Skin of body (tissue), 2 donors: Measurements from ENCODE around the gene NRDE2. TPM values are rescaled to one million over a fixed set of nuclear protein-coding genes. Genes with fewer than 3 reads are reported as not detected.
"Not testable (repeated sequence)": the region's sequence is repeated elsewhere in the genome, so short reads cannot be mapped to it uniquely, and the experiment has no call there.

ENCODE experiments used
- DNase-seq: peaks from one replicate; lab custom pipeline; 2025; lab: John Stamatoyannopoulos, UW
- total RNA-seq: library from RNA; depleted of rRNA; stranded (reverse); fragments of >200 nt; gene quantifications from one replicate; pipeline ENCODE4 v1.2.3, GENCODE V29; 2014

The NRDE2 gene
- total RNA-seq, 1 donor from 2014 or later: 11.0 TPM

DNA sequence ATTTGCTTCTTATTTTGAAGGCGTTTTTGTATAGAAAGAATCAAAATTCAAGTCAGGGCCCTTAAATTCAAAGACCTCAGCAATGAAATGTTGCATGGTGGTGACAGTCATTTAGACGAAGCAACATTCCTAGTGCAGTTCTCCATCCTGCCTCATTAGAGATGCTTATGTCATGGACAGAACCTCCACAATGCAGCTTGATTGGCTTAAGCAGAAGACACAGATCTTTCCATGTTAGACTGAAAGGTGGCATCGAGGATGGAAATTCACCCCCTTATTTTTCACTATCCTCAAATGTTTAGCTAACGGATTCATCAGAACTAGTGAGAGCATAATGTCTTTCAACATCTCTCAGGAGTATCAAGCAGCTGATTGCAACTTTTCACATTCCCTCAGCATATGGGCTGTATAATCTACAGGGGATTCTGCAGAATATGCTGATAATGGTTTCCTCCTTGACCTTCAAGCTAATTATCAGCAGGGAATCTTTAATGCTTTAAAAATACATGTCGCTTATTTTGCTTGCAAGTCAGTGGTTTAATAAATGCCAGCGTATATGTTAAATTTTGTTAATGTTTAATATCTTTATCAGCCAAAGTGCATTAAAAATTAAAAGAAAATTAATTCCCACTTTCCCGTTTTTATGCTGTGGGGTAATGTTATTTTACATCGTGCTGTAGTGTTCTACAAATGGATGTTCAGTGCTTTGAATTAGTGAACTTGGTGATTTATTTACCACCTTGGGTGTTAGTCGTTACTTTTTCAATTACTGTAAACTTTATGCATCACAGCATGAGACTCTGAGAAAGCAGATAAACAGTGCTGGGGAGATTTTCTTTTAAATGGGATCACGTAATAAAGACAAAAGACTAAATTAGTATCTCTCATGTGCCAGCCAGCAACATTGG, 12.8 kb upstream of the NRDE2 start:
- no peak for DNase-seq

DNA sequence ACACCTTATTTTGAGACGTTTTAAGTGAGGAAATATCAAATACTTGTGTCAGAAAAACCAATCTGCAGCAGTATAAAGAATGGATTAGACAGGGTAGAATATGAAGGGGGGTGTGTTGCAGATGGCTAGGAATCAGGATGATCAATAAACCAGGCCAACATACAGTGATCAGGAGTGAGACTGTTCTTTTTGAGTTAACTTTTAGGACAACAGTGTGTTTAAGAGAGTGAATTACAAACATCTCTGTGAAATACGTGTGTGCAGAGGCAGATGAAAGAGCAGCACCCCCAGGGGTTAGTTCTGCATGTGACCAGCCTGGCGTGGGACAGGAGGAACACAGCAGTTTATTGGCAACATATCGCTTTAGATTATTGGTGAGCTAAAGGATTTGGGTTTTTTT, 10.6 kb upstream of the NRDE2 start:
- no peak for DNase-seq

DNA sequence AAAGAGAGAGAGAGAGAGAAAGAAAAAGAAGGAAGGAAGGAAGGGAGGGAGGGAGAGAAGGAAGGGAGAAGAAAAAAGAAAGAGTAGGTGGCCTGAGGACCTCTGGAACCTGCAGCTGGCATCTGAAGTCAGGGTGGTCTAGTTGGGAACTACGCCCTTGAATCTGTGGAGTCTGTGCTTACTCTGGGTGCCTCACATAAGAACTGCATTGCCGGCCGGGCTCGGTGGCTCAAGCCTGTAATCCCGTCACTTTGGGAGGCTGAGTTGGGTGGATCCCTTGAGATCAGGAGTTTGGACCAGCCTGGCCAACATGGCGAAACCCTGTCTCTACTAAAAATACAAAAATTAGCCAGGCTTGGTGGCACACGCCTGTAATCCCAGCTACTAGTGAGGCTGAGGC, 10.0 kb upstream of the NRDE2 start:
- DNase-seq: no peak

DNA sequence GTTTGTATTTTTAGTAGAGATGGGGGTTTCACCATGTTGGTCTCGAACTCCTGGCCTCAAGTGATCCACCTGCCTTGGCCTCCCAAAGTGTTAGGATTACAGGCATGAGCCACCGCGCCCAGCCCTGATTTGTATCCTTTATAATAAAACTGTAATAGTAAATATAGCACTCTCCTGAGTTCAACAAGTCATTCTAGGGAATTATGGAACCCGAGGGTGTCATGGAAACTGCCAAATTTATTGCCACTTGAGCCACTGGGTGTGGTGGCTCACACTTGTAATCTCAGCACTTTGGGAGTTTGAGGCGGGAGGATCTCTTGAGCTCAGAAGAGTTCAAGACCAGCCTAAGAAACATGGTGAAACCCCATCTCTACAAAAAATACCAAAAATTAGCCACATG, 9.5 kb upstream of the NRDE2 start:
- not testable (repeated sequence) for DNase-seq

DNA sequence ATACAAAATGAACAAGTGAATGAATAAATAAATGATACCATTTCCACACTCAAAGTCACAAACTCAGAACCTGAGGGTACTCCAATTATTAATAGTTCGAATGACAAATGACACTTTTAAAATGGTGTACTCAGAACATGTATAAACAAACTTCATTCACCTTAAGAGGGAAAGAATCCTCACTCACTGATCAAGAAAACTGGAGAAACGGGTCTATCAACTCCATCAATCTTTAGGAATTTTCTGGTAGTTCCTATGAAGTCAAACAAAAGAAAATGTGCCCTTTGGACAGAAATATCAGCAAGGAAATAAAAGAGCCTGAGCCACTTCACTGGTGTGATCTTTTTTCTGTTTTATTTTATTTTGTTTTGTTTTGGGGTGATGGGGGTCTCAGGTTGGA, 5.2 kb upstream of the NRDE2 start:
- peak; percentile 29 for DNase-seq

DNA sequence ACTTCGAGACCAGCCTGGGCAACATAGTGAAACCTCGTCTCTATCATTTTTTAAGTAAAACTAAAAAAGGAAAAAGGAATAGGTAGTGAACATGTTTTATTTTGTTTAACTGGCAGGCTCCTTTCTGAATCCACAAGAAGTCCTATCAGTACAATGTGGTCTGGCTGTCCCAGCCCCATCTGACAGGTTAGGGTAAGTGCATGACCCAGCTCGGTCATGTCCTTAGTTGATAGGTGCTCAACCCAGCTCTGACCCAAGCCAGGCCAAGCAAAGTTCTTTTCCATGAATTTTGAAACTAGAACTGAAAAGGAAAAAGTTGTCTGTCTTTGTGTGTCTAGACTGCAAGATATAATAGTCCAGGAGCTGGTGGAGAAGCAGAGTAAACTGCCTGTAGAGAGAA, 4.7 kb upstream of the NRDE2 start:
- DNase-seq: no peak

DNA sequence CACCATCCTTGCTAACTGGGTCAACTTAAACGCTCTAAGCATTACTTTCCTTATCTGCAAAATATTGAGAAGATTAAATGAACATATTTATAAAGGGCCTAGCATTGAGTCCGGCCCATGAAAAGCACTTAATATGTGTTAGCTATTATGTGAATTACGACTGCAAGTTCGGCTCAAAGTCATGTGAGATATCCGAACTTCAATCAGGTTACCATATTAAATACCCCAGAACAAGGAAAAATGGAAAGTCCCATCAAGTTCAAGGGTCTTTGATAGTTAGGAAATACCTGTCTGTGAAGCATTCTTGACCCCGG, 487 bp upstream of the NRDE2 start:
- DNase-seq: no peak

DNA sequence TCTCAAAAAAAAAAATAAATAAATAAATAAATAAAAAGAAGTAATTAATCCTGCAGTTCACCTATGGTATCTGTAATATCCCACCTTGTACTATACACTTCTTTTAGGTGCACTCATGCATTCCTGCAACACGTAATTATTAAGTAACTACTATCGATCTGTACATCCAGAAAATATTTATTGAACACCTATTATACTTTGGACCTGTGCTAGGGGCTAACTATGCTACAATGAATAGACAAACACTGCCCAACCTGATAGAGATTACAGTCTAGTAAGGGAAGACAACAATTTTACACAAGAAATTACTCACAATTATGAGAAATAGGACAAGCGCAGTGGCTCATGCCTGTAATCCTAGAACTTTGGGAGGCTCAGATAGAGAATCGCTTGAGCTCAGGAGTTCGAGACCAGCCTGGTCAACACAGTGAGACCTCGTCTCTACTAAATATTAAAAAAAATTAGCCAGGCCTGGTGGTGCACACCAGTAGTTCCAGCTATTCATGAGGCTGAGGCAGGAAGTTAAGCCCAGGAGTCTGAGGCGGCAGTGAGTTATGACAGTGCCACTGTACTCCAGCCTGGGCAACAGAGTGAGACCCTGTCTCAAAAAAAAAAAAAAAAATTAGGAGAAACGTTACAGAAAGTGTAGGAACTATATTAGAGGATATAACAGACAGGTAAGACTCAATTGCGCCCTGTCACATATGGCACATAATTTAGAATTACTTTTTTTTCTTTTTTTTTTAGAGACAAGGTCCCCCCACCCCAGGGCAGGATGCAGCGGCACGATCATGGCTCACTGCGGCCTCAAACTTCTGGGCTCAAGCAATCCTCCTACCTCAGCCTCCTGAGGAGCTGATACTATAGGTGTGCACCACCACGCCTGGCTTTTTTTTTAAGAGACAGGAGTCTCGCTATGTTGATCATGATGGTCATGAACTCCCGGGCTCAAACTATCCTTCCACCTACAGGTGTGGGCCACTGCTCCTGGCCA, 1.2 kb downstream of the NRDE2 start:
- DNase-seq: no peak

DNA sequence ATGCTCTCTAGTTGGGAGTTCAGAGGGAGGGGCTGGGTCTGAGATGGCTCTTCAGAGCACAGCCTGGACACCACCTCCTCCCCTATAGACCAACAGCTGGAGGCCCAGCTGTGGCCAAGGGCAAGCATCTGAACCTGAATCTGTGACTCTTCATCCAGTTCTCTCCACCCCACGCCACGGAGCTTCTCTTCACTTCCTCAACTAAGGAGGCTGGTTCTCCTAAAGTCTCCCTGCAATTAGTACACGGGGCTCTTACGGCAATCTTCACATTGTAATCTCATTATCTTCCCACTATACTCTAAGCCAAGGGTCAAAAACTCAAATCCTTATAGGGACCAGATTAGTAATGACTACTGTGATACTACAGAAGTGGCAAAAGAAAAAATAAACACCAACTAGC, 9.8 kb downstream of the NRDE2 start:
- DNase-seq: no peak

DNA sequence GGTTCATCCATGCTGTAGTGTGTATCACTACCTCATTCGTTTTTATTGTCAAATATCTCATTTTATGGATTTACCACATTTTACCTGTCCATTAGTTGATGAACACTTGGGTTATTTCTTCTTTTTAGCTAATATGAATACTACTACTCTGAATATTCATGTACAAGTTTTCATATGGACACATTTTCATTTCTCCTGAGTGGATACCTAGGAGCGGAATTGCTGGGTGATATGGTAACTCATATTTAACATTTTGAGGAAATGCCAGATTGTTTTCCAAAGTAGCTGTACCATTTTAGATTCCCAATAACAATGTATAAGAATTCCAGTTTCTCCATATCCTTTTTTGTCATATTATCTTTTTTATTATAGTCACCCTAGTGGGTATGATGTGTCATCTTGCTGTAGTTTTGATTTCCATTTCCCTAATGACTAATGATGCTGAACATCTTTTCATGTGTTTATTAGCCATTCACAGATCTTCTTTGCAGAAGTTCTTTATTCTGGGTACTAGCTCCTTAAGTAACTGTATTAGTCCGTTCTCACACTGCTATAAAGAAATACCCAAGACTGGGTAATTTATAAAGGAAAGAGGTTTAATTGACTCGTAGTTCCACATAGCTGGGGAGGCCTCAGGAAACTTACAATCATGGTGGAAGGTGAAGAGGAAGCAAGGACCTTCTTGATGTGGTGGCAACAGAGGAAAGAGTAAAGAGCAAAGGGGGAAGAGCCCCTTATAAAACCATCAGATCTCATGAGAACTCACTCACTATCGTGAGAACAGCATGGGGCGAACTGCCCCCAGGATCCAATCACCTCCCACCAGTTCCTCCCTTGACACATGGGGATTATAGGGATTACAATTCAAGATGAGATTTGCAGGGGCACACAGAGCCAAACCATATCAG, 11.9 kb downstream of the NRDE2 start:
- DNase-seq: no peak

DNA sequence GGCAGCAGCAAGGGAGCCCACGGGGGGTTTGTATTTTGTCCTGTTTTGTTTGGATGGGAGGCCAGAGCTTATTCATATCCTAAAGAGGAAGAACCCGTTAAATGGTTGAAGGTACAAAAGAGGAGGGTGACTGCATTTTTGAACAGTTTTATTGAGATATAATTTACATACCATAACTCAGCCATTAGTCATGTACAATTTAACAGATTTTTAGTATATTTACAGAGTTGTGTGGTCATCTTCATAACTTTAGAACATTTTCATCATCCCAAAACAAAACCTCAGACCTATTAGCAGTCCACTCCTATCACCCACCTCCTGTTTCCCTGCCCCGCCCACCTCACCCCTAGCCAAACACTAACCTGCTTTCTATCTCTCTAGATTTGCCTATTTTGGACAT, 12.6 kb downstream of the NRDE2 start:
- no peak for DNase-seq

DNA sequence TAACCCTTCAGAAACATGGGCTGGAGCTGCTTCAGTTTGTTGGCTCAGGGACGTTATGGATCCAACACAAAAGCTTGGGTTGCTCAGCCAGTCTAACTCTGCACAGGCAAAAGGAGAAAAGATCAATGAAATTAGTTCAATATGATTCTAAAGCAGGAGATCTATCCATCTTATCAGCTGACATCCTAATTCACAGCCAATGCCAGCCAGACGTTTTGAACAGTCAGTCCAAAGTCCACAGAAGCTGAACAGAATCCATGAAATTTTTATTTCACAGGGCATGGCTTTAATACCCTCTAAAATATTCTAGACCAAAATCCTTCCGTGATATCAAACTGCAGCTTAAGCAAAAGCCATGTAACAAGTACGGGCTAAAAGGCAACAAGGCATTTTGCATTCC, 13.7 kb downstream of the NRDE2 start:
- no peak for DNase-seq

DNA sequence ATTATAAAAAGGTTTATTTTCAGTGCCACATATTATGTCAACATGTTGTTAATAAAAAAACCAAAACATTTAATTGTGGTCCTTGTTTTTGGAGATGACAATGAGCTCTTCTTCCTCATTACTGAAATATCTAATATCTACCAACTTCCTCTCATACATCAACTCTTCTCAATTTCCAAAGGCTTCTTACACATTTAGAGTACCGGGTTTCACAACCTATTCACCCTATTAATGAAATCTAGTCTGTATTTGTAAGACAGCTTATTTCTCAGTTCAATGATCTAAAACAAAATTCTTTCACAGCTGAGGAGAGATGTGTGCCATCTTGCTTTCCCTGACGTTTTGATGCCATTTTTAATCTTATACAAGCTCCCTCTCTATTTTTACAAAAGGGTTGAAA, 14.5 kb downstream of the NRDE2 start:
- DNase-seq: no peak

DNA sequence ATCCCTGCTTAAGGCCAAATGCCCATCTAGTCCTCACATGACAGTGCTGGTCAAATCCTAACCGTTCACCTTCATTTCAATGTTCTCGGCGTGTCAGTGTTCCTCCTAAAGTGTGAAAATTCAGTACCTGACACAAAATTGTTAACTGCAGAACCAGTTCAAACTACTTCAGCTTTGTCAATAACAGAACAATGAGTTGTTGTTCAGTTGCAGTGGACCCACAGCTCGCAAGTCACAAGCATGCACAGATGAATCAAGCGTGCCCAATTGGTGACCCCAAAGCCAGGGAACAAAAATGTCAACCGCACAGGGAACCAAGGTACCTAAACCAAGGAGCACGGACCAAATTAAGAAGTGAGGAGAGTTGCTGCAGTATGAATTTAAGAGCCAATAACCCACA, 23.2 kb downstream of the NRDE2 start:
- DNase-seq: no peak

DNA sequence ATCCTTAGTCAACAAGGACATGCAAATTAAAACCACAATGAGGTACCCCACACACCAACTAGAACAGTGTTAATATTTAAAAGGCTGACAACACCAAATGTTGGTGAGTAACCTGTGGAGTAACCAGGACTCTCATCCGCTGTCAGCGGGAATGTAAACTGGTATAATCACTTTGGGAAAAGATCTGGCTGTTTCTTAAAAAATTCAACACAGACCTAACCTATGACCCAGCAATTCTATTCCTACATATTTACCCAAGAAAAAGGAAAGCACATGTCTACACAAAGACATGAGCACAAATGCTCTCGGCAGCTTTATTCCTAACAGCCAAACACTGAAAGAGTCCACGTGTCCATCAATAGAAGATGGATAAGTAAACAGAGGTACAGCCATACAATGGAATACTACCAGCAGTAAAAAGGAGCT, 26.6 kb downstream of the NRDE2 start:
- no peak for DNase-seq

DNA sequence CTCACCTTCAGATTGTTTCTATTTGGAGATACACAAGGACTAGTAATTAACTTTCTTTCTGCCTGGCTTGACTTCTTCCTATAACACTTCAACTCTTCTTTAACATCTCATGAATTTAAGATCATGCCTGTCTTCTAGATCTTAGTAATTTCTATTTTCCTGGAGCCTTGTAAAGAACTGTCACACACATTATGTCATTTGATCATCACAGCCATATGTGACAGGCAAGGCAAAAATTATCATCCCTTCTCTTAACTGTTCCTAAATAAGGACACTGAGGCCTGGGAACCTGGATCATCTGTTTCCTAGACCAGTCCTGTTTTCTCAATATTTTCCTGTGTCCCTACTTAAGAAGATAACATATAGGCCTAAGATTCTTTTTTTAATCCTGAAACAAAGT, 27.2 kb downstream of the NRDE2 start:
- no peak for DNase-seq

DNA sequence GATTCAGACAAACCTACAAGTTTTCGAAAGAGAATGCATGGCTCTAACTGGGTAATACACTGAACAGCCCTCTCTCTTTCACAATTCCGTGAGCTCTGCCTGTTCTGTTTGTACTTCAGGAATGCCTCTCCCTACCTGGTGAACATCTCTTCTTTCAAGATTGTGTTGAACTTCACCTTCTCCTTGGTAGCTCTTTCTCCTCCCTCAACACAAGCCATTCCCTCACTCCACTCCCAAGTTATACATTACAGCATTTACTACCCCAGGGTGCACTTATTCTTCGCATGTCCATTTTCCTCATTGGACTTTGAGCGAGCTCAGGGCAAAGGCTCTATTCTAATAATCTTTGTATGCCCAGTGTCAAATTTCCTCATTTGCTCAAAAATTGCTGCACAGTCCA, 28.3 kb downstream of the NRDE2 start:
- DNase-seq: no peak

DNA sequence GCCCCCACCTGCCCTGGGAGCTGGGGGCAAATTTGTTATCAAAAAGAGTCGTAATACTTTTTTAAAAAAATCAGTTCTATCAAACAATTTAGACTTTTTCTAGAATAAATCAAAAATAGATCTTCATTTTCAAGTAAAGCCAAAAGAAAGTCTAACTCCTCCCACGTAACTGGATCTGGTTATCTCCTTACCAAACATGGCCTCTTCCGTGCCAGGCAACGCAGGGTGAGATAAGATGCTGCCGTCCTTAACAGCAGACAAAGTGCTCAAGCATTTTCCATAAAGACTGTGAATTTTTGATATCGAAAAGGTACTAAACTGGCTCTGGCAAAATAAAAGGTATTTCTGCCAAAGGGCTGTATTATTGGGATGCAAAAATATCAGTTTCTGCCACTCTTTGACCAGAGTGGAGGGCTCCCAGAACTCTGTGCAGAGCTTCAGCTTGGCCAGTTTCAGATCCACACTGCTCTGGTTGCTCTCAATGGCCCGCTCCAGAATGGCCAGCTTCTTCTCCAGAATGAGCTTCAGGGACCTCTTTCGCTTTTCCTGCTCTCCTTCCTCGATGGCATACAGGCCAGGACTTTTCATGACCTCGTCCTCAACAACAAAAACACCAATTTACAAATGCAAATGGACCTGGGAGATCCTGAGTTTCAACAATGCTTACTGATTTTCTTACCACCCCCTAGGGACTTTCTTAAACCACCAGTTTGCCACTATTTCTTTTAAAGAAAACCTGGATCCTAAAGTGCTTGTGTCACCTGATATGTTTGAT, 29.0 kb downstream of the NRDE2 start:
- DNase-seq: no peak

DNA sequence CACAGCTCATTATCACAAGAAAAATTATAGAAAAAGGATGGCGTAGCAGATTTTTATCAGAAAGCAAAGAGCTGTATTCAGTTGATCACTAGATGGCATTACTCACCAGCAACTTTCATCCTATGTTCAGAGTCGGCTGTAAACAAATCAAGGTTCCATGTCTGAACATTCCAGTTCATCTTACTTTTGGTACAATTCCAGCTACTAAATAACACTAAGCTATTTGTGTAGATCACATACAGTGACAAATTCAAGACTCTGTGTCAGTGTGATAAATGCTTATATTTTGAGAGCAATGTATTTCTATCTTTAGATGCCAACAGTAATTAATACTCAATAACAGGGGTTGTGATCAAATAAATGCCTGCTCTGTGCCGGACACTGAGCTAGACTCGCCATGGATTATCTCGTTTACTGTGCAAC, 30.1 kb downstream of the NRDE2 start:
- DNase-seq: peak; percentile 59

DNA sequence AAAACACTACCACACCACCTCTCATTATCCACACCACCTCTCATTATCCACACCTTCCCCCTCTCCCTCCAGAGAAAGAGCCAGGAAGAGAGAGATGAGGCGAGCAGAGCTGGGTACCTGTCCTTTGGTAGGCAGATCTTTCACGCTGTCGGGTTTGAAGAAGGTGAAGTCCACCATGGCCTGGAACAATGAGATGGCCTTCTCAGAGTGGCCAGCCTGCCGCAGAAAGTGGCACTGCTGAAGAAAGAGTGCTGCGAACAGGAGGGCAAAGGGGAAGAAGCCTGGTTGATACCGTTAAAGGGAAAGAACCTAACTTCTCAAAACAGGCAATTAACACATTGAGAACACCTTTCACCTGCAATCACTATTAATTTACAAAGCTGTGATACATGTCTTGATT, 30.6 kb downstream of the NRDE2 start:
- DNase-seq: no peak

DNA sequence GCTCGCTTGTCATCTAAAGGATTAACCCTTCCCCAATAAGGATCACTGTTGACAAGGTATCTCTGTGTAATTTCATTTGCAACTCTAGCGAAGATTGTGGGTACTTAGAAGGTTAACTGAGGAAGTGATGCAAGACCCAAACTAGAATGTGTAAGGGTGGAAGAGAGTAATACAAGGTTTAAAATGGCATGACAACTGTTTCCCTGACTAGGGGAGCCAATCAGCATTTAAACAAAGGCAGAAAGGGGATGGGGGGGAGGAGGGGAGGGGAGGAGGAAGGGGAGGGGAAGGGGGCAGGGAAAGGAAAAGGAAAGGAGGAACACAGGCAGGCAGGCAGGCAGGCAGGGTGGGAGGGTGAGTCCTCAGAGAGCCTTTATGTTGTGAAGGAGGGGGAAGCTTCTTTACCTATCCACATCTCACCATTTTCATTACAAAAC, 31.1 kb downstream of the NRDE2 start:
- no peak for DNase-seq
